ENCODE data around the gene KRT85. TPM values are rescaled to one million over a fixed set of nuclear protein-coding genes. Genes with fewer than 3 reads are reported as not detected.
"Not testable (repeated sequence)": the region's sequence is repeated elsewhere in the genome, so short reads cannot be mapped to it uniquely, and the experiment has no call there.

Gene KRT85
- total RNA-seq, 1 experiment from 2014 or later = not detected

GRCh38 chr12:52315721-52316120 is 51.6 kb downstream of the KRT85 start:
- POLR2A ChIA-PET (ENCODE audit: low non-redundant PET) = not testable (repeated sequence)
- peak; percentile 18 for DNase-seq (ENCODE audit: low spot score)
- CTCF ChIA-PET = interaction anchor here (0.5 kb wide), 1 partner anchor 90 kb away, joined by 3 read pairs; no protein-coding TSS in a partner anchor

GRCh38 chr12:52314511-52314910 is 52.8 kb downstream of the KRT85 start:
- ChIA-PET CTCF (no interaction called here), POLR2A (ENCODE audit: low non-redundant PET) (no interaction called here)
- Histone ChIP-seq H3K27me3 (replicated peaks; ENCODE audit: insufficient read depth, low read depth, low read length, poor library complexity) (peaks cover 5% of the 10 kb centered on the region), H3K36me3 (ENCODE audit: insufficient read depth, low read length, poor library complexity, severe bottlenecking) (no peaks in the 10 kb centered on the region), H3K4me3 (ENCODE audit: low read depth, low read length, poor library complexity, severe bottlenecking) (no peak overlapping the region), H3K27ac (ENCODE audit: low read depth, low read length, poor library complexity, severe bottlenecking) (no peak overlapping the region), H3K9me3 (ENCODE audit: low read depth, low read length, poor library complexity, severe bottlenecking) (no peaks in the 10 kb centered on the region), H3K4me1 (ENCODE audit: insufficient read depth, low read length, poor library complexity, severe bottlenecking) (no peaks in the 10 kb centered on the region)
- intact Hi-C loops (cut with micrococcal nuclease; ENCODE audit: unreplicated experiment) = no loop called here
- TF ChIP-seq CTCF (conservative IDR thresholded peaks at IDR 0.05; ENCODE audit: low read depth, low read length) (no peak), EZH2 (IDR thresholded peaks at IDR 0.05; ENCODE audit: borderline replicate concordance, low read depth, low read length, poor library complexity, severe bottlenecking) (no peak)
- no peak for DNase-seq (ENCODE audit: low spot score)
- no TSS peak for BruUV-seq (replicated peaks)

More at GRCh38 chr12:52315721-52316120, 51.6 kb downstream of the KRT85 start:
- intact Hi-C loops (cut with micrococcal nuclease; ENCODE audit: unreplicated experiment); BruUV-seq (replicated peaks); H3K36me3 ChIP-seq (ENCODE audit: insufficient read depth, low read length, poor library complexity, severe bottlenecking); H3K27ac ChIP-seq (ENCODE audit: low read depth, low read length, poor library complexity, severe bottlenecking); H3K4me3 ChIP-seq (ENCODE audit: low read depth, low read length, poor library complexity, severe bottlenecking); H3K9me3 ChIP-seq (ENCODE audit: low read depth, low read length, poor library complexity, severe bottlenecking); H3K27me3 ChIP-seq (replicated peaks; ENCODE audit: insufficient read depth, low read depth, low read length, poor library complexity); H3K4me1 ChIP-seq (ENCODE audit: insufficient read depth, low read length, poor library complexity, severe bottlenecking): not testable (repeated sequence)
- peak; percentile 56 for TF ChIP-seq CTCF (conservative IDR thresholded peaks at IDR 0.05; ENCODE audit: low read depth, low read length)

- no peak for DNase-seq (ENCODE audit: low spot score)
- H3K4me3 ChIP-seq (ENCODE audit: low read depth, low read length, poor library complexity, severe bottlenecking) = no peak overlapping the region
- H3K27ac ChIP-seq (ENCODE audit: low read depth, low read length, poor library complexity, severe bottlenecking) = no peak overlapping the region
- BruUV-seq (replicated peaks) = no TSS peak
- peaks cover 11% of the 10 kb centered on the region for H3K27me3 ChIP-seq (replicated peaks; ENCODE audit: insufficient read depth, low read depth, low read length, poor library complexity)
- no peaks in the 10 kb centered on the region for H3K9me3 ChIP-seq (ENCODE audit: low read depth, low read length, poor library complexity, severe bottlenecking)
- no peaks in the 10 kb centered on the region for H3K4me1 ChIP-seq (ENCODE audit: insufficient read depth, low read length, poor library complexity, severe bottlenecking)
- intact Hi-C loops (cut with micrococcal nuclease; ENCODE audit: unreplicated experiment) = no loop called here
- ChIA-PET CTCF (no interaction called here), POLR2A (ENCODE audit: low non-redundant PET) (no interaction called here)
- TF ChIP-seq EZH2 (IDR thresholded peaks at IDR 0.05; ENCODE audit: borderline replicate concordance, low read depth, low read length, poor library complexity, severe bottlenecking) = no peak
- no peak for TF ChIP-seq CTCF (conservative IDR thresholded peaks at IDR 0.05; ENCODE audit: low read depth, low read length)
- H3K36me3 ChIP-seq (ENCODE audit: insufficient read depth, low read length, poor library complexity, severe bottlenecking) = no peaks in the 10 kb centered on the region
Observed at GRCh38 chr12:52313926-52314325, 53.4 kb downstream of the KRT85 start.

All from A673 (cell line).